ENCODE results near the gene FAM222A.

DNA sequence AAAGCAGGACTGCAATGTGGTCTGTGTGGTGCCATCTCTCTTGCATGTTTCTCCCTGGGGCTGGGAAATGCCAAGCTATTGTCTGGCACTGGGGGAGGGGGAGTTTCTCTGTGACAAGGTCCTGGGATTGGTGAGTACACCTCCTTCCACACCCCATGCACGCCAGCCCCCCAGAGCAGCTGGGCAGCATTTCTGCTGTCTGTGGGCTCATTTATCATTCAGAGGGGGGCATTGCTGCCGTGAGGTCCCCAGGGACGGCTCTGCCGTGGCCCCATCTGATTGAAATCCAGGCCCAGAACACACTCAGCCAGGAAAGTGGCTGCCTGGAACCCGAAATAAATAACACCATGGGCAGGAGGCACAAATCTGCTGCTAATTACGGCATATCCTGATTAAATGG lies 12.6 kb upstream of the FAM222A start:
- TF ChIP-seq ARNTL (CRISPR knock-in tag; IDR thresholded peaks at IDR 0.05; ENCODE audit: borderline replicate concordance, low read depth) (no peak), ESRRG (CRISPR knock-in tag; IDR thresholded peaks at IDR 0.05) (no peak), TOX (CRISPR knock-in tag; IDR thresholded peaks at IDR 0.05; ENCODE audit: borderline replicate concordance) (no peak), ZFP30 (CRISPR knock-in tag; IDR thresholded peaks at IDR 0.05) (no peak), CSDC2 (CRISPR knock-in tag; IDR thresholded peaks at IDR 0.05) (no peak), GLIS3 (CRISPR knock-in tag; IDR thresholded peaks at IDR 0.05) (no peak), RARB (CRISPR knock-in tag; IDR thresholded peaks at IDR 0.05) (no peak), PPARA (CRISPR knock-in tag; IDR thresholded peaks at IDR 0.05; ENCODE audit: borderline replicate concordance) (no peak), PATZ1 (CRISPR knock-in tag; IDR thresholded peaks at IDR 0.05; ENCODE audit: borderline replicate concordance) (no peak), ZC3H10 (CRISPR knock-in tag; IDR thresholded peaks at IDR 0.05) (no peak), ZFP3 (CRISPR knock-in tag; IDR thresholded peaks at IDR 0.05) (no peak), CSRNP3 (CRISPR knock-in tag; IDR thresholded peaks at IDR 0.05) (no peak), ZNF8 (CRISPR knock-in tag; IDR thresholded peaks at IDR 0.05) (no peak)
- TF ChIP-seq, protein P1, sequence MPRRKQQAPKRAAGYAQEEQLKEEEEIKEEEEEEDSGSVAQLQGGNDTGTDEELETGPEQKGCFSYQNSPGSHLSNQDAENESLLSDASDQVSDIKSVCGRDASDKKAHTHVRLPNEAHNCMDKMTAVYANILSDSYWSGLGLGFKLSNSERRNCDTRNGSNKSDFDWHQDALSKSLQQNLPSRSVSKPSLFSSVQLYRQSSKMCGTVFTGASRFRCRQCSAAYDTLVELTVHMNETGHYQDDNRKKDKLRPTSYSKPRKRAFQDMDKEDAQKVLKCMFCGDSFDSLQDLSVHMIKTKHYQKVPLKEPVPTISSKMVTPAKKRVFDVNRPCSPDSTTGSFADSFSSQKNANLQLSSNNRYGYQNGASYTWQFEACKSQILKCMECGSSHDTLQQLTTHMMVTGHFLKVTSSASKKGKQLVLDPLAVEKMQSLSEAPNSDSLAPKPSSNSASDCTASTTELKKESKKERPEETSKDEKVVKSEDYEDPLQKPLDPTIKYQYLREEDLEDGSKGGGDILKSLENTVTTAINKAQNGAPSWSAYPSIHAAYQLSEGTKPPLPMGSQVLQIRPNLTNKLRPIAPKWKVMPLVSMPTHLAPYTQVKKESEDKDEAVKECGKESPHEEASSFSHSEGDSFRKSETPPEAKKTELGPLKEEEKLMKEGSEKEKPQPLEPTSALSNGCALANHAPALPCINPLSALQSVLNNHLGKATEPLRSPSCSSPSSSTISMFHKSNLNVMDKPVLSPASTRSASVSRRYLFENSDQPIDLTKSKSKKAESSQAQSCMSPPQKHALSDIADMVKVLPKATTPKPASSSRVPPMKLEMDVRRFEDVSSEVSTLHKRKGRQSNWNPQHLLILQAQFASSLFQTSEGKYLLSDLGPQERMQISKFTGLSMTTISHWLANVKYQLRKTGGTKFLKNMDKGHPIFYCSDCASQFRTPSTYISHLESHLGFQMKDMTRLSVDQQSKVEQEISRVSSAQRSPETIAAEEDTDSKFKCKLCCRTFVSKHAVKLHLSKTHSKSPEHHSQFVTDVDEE (CRISPR knock-in tag; IDR thresholded peaks at IDR 0.05): no peak

Data from SK-N-SH treated with all-trans-retinoic acid at 6 μM for 48 hours (cell line).